ENCODE measurements around the gene PEX3.

Gene PEX3

DNA sequence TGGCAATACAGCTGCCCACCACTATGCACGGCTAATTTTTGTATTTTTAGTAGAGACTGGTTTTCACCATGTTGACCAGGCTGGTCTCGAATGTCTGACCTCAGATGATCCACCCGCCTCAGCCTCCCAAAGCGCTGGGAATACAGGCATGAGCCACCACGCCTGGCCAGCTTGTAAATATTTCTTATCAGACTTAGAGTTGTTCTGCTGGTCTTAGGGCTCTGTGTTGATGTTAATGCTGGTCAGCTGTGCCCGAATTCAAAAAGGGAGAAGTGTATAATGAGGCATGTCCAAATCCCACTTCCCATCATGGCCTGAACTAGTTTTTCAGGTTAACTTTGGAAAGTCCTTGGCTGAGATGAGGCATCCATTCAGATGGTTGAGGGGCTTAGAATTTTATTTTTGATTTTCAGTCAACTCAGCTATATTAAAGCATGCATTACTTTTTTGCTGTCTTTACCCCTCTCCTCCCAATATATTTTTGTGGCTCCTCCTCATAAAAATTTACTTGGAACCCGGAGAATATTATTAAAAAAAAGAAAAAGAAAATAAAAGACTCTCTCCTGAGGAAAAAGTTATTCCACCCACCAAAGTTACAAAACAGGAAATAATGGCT is 47.8 kb upstream of the PEX3 start (continued):
- TF ChIP-seq ZFP3 (CRISPR knock-in tag; IDR thresholded peaks at IDR 0.05) (no peak), ZC3H10 (CRISPR knock-in tag; IDR thresholded peaks at IDR 0.05) (no peak), GLIS3 (CRISPR knock-in tag; IDR thresholded peaks at IDR 0.05) (no peak)
- TF ChIP-seq, protein P1, sequence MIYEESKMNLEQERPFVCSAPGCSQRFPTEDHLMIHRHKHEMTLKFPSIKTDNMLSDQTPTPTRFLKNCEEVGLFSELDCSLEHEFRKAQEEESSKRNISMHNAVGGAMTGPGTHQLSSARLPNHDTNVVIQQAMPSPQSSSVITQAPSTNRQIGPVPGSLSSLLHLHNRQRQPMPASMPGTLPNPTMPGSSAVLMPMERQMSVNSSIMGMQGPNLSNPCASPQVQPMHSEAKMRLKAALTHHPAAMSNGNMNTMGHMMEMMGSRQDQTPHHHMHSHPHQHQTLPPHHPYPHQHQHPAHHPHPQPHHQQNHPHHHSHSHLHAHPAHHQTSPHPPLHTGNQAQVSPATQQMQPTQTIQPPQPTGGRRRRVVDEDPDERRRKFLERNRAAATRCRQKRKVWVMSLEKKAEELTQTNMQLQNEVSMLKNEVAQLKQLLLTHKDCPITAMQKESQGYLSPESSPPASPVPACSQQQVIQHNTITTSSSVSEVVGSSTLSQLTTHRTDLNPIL (CRISPR knock-in tag; IDR thresholded peaks at IDR 0.05; ENCODE audit: low read depth): no peak

DNA sequence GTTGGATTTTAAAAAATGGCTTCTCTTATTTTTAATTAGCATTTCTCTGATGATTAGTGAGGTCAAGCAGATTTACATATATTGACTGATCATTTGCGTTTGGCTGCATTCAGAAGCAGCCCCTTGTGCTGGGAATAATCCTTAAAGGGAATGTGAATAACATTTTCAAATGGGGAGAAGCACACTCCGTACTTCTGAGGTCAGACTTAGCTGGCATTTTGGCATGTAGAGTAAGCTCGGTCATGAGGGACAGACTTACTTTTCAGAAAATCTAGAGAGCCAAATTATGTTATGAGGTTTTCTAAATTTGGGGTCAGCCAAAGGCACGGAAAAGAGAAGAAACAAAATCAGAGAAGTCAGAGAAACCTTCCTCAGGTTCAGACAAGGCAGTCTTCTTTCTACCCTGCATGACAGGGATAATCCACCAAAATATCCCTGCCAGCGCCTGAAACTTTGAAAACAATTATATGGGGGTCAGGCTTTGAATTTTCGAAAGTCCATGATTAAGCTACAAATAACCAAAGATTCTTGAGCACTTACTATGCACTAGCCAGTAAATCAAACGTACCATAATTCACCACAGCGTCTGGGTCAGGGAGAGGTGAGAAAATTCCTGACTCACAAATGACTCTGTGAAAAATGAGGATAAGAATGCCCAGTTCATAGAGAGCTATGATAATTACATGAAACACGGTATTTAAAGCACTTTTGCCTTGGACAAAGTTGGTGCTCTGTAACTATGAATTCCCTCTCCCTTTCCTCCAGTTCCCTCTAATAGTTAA is 45.0 kb upstream of the PEX3 start:
- ATAC-seq: no peak; the same call in 2 of the 3 replicates
- TF ChIP-seq ZFP30 (CRISPR knock-in tag; IDR thresholded peaks at IDR 0.05) (no peak), ISL1 (CRISPR knock-in tag; IDR thresholded peaks at IDR 0.05) (no peak), ZNF70 (CRISPR knock-in tag; IDR thresholded peaks at IDR 0.05) (no peak), OSR1 (CRISPR knock-in tag; IDR thresholded peaks at IDR 0.05) (no peak), PPARA (CRISPR knock-in tag; IDR thresholded peaks at IDR 0.05; ENCODE audit: borderline replicate concordance) (no peak), CSDC2 (CRISPR knock-in tag; IDR thresholded peaks at IDR 0.05) (no peak), ESRRG (CRISPR knock-in tag; IDR thresholded peaks at IDR 0.05) (no peak), ZFP3 (CRISPR knock-in tag; IDR thresholded peaks at IDR 0.05) (no peak), ZNF8 (CRISPR knock-in tag; IDR thresholded peaks at IDR 0.05) (no peak), BACH2 (CRISPR knock-in tag; IDR thresholded peaks at IDR 0.05; ENCODE audit: borderline replicate concordance) (no peak), RARB (CRISPR knock-in tag; IDR thresholded peaks at IDR 0.05) (no peak), GLIS3 (CRISPR knock-in tag; IDR thresholded peaks at IDR 0.05) (no peak), ZC3H10 (CRISPR knock-in tag; IDR thresholded peaks at IDR 0.05) (no peak), ZNF565 (CRISPR knock-in tag; conservative IDR thresholded peaks at IDR 0.05; ENCODE audit: low read depth) (no peak)
- TF ChIP-seq, protein P2, sequence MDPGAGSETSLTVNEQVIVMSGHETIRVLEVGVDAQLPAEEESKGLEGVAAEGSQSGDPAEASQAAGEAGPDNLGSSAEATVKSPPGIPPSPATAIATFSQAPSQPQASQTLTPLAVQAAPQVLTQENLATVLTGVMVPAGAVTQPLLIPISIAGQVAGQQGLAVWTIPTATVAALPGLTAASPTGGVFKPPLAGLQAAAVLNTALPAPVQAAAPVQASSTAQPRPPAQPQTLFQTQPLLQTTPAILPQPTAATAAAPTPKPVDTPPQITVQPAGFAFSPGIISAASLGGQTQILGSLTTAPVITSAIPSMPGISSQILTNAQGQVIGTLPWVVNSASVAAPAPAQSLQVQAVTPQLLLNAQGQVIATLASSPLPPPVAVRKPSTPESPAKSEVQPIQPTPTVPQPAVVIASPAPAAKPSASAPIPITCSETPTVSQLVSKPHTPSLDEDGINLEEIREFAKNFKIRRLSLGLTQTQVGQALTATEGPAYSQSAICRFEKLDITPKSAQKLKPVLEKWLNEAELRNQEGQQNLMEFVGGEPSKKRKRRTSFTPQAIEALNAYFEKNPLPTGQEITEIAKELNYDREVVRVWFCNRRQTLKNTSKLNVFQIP (CRISPR knock-in tag; IDR thresholded peaks at IDR 0.05; ENCODE audit: borderline replicate concordance, low read depth): no peak
- TF ChIP-seq, protein P3, sequence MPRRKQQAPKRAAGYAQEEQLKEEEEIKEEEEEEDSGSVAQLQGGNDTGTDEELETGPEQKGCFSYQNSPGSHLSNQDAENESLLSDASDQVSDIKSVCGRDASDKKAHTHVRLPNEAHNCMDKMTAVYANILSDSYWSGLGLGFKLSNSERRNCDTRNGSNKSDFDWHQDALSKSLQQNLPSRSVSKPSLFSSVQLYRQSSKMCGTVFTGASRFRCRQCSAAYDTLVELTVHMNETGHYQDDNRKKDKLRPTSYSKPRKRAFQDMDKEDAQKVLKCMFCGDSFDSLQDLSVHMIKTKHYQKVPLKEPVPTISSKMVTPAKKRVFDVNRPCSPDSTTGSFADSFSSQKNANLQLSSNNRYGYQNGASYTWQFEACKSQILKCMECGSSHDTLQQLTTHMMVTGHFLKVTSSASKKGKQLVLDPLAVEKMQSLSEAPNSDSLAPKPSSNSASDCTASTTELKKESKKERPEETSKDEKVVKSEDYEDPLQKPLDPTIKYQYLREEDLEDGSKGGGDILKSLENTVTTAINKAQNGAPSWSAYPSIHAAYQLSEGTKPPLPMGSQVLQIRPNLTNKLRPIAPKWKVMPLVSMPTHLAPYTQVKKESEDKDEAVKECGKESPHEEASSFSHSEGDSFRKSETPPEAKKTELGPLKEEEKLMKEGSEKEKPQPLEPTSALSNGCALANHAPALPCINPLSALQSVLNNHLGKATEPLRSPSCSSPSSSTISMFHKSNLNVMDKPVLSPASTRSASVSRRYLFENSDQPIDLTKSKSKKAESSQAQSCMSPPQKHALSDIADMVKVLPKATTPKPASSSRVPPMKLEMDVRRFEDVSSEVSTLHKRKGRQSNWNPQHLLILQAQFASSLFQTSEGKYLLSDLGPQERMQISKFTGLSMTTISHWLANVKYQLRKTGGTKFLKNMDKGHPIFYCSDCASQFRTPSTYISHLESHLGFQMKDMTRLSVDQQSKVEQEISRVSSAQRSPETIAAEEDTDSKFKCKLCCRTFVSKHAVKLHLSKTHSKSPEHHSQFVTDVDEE (CRISPR knock-in tag; IDR thresholded peaks at IDR 0.05): no peak
- TF ChIP-seq, protein P4, sequence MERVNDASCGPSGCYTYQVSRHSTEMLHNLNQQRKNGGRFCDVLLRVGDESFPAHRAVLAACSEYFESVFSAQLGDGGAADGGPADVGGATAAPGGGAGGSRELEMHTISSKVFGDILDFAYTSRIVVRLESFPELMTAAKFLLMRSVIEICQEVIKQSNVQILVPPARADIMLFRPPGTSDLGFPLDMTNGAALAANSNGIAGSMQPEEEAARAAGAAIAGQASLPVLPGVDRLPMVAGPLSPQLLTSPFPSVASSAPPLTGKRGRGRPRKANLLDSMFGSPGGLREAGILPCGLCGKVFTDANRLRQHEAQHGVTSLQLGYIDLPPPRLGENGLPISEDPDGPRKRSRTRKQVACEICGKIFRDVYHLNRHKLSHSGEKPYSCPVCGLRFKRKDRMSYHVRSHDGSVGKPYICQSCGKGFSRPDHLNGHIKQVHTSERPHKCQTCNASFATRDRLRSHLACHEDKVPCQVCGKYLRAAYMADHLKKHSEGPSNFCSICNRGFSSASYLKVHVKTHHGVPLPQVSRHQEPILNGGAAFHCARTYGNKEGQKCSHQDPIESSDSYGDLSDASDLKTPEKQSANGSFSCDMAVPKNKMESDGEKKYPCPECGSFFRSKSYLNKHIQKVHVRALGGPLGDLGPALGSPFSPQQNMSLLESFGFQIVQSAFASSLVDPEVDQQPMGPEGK (CRISPR knock-in tag; IDR thresholded peaks at IDR 0.05; ENCODE audit: borderline replicate concordance): no peak
- TF ChIP-seq, protein P5, sequence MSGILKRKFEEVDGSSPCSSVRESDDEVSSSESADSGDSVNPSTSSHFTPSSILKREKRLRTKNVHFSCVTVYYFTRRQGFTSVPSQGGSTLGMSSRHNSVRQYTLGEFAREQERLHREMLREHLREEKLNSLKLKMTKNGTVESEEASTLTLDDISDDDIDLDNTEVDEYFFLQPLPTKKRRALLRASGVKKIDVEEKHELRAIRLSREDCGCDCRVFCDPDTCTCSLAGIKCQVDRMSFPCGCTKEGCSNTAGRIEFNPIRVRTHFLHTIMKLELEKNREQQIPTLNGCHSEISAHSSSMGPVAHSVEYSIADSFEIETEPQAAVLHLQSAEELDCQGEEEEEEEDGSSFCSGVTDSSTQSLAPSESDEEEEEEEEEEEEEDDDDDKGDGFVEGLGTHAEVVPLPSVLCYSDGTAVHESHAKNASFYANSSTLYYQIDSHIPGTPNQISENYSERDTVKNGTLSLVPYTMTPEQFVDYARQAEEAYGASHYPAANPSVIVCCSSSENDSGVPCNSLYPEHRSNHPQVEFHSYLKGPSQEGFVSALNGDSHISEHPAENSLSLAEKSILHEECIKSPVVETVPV (CRISPR knock-in tag; IDR thresholded peaks at IDR 0.05): no peak

DNA sequence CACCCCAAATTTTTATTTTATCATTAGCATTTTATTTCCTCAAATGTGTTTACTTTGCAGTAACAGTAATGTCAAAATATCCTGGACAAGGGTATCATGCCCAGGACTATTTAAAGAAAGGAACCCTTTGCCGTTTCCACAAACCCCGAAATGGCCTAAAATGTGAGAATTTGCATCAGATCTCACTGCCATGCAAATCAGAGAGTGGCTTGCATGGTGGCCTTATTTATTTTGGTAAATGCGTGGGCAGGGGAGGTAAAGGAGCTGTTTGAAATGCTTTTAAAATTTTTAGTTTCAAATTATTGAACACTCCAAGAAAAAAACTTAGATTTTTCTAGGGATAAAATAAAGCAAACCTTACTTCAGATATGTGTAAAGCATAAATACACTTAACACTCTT is 43.9 kb upstream of the PEX3 start:
- ATAC-seq: no peak
- TF ChIP-seq PPARA (CRISPR knock-in tag; IDR thresholded peaks at IDR 0.05; ENCODE audit: borderline replicate concordance) (no peak), GLIS3 (CRISPR knock-in tag; IDR thresholded peaks at IDR 0.05) (no peak), ZNF8 (CRISPR knock-in tag; IDR thresholded peaks at IDR 0.05) (no peak), ZFP30 (CRISPR knock-in tag; IDR thresholded peaks at IDR 0.05) (no peak), CSDC2 (CRISPR knock-in tag; IDR thresholded peaks at IDR 0.05) (no peak), ARNTL (CRISPR knock-in tag; IDR thresholded peaks at IDR 0.05; ENCODE audit: borderline replicate concordance, low read depth) (no peak)
- TF ChIP-seq, protein P1 (CRISPR knock-in tag; IDR thresholded peaks at IDR 0.05; ENCODE audit: low read depth): no peak
- TF ChIP-seq, protein P3 (CRISPR knock-in tag; IDR thresholded peaks at IDR 0.05): no peak
- TF ChIP-seq, protein P5 (CRISPR knock-in tag; IDR thresholded peaks at IDR 0.05): no peak

Data from SK-N-SH treated with all-trans-retinoic acid at 6 μM for 48 hours (cell line).